Liver (tissue), 9 donors: ENCODE data around the gene B4GALT2. TPM values are rescaled to one million over a fixed set of nuclear protein-coding genes. Genes with fewer than 3 reads are reported as not detected.

Experiments used
- DNase-seq: peaks from one replicate; pipeline ENCODE4 v3.0.0-alpha.2; 2017; ENCODE audit warnings: low spot score
- H3K27ac ChIP-seq, 2 donors: one replicate each; pipeline ENCODE4 v1.7.0; 2013; ENCODE audit warnings: inconsistent platforms in 2 of 2, low read length in 2 of 2, control low read depth in 1 of 2, low read depth in 1 of 2, mild to moderate bottlenecking in 1 of 2
- H3K27me3 ChIP-seq, 4 donors: one replicate each; pipeline versions ENCODE4 v1.6.1 to v1.7.0; 2013; ENCODE audit warnings: low read length in 3 of 4, inconsistent platforms in 1 of 4, mild to moderate bottlenecking in 1 of 4, moderate library complexity in 1 of 4; ENCODE audit not compliant: control insufficient read depth in 4 of 4, insufficient read depth in 4 of 4
- H3K36me3 ChIP-seq, 4 donors: one replicate each; pipeline versions ENCODE4 v1.6.1 to v1.7.0; 2013; ENCODE audit warnings: low read length in 3 of 4, mild to moderate bottlenecking in 3 of 4, low read depth in 1 of 4, moderate library complexity in 1 of 4; ENCODE audit not compliant: control insufficient read depth in 4 of 4, insufficient read depth in 3 of 4
- H3K4me1 ChIP-seq, 4 donors: one replicate each; pipeline versions ENCODE4 v1.6.1 to v1.7.0; 2013; ENCODE audit warnings: low read length in 3 of 4, mild to moderate bottlenecking in 3 of 4, moderate library complexity in 1 of 4; ENCODE audit not compliant: control insufficient read depth in 4 of 4, insufficient read depth in 4 of 4
- H3K4me3 ChIP-seq, 3 donors: one replicate each; pipeline versions ENCODE4 v1.6.1 to v1.7.0; 2013; ENCODE audit warnings: low read length in 3 of 3, control low read depth in 1 of 3, low read depth in 1 of 3, mild to moderate bottlenecking in 1 of 3
- H3K9ac ChIP-seq, 2 donors: one replicate each; pipeline ENCODE4 v1.7.0; 2013; ENCODE audit warnings: low read length in 2 of 2, mild to moderate bottlenecking in 2 of 2, moderate library complexity in 2 of 2, control low read depth in 1 of 2, low read depth in 1 of 2
- H3K9me3 ChIP-seq, 4 donors: one replicate each; pipeline versions ENCODE4 v1.6.1 to v1.7.0; 2013; ENCODE audit warnings: low read length in 3 of 4; ENCODE audit not compliant: control insufficient read depth in 4 of 4
- ATF3 ChIP-seq: IDR thresholded peaks from 2 replicates; pipeline ENCODE4 v1.6.1; 2016; ENCODE audit warnings: antibody characterized with exemption
- EGR1 ChIP-seq, 2 donors: IDR thresholded peaks; 2 replicates each; pipeline ENCODE4 v1.6.1; 2016 to 2018; ENCODE audit warnings: antibody characterized with exemption in 2 of 2, low read depth in 2 of 2
- FOXA1 ChIP-seq: IDR thresholded peaks from 2 replicates; pipeline ENCODE4 v1.6.1; 2016; ENCODE audit warnings: antibody characterized with exemption
- GABPA ChIP-seq, 2 donors: IDR thresholded peaks in 1 of 2; conservative IDR thresholded peaks in 1 of 2; 2 replicates each; pipeline ENCODE4 v1.6.1; 2016; ENCODE audit warnings: antibody characterized with exemption in 2 of 2, mild to moderate bottlenecking in 1 of 2, moderate library complexity in 1 of 2
- HNF4A ChIP-seq, 2 donors: conservative IDR thresholded peaks; 2 replicates each; pipeline ENCODE4 v1.6.1; 2016; ENCODE audit warnings: antibody characterized with exemption in 2 of 2, mild to moderate bottlenecking in 2 of 2
- HNF4G ChIP-seq: IDR thresholded peaks from 2 replicates; pipeline ENCODE4 v1.6.1; 2016; ENCODE audit warnings: antibody characterized with exemption
- JUND ChIP-seq, 2 donors: IDR thresholded peaks; 2 replicates each; pipeline ENCODE4 v1.6.1; 2016; ENCODE audit warnings: antibody characterized with exemption in 2 of 2
- MAX ChIP-seq: IDR thresholded peaks from 2 replicates; pipeline ENCODE4 v1.6.1; 2016; ENCODE audit warnings: antibody characterized with exemption
- RAD21 ChIP-seq, 2 donors: IDR thresholded peaks; 2 replicates each; pipeline ENCODE4 v1.6.1; 2016; ENCODE audit warnings: antibody characterized with exemption in 2 of 2, mild to moderate bottlenecking in 2 of 2
- REST ChIP-seq: IDR thresholded peaks from 2 replicates; pipeline ENCODE4 v1.6.1; 2016; ENCODE audit warnings: antibody characterized with exemption, mild to moderate bottlenecking
- SP1 ChIP-seq: IDR thresholded peaks from 2 replicates; pipeline ENCODE4 v1.6.1; 2018; ENCODE audit warnings: antibody characterized with exemption, mild to moderate bottlenecking
- YY1 ChIP-seq: IDR thresholded peaks from 2 replicates; pipeline ENCODE4 v1.6.1; 2016; ENCODE audit warnings: antibody characterized with exemption, mild to moderate bottlenecking
- WGBS: extraction: QIAGEN DNeasy Blood & Tissue Kit; methylation state at CpG from one replicate; pipeline ENCODE4 v1.1.7; 2013; 5-methylcytosine and 5-hydroxymethylcytosine counted together
- polyA plus RNA-seq, 2 donors: library from polyadenylated mRNA; stranded (reverse) in 1 of 2; unstranded in 1 of 2; fragments of 200-250 nt in 1 of 2; fragments of >200 nt in 1 of 2; fragmentation: Nextera tagmentation in 1 of 2; extraction: Ambion mirVana in 1 of 2; gene quantifications; one replicate each; pipeline versions ENCODE4 v1.2.1 to v1.2.3, GENCODE V29; 2013 to 2015
- total RNA-seq, 2 donors: library from RNA; depleted of rRNA; stranded (reverse); fragments of >200 nt; gene quantifications; one replicate each; pipeline ENCODE4 v1.2.3, GENCODE V29; 2014
- donor health status: healthy.
- donor health status: healthy.
- donor health status: healthy.
- donor health status: healthy.
- donor health status: healthy.

B4GALT2 gene
- total and polyA plus RNA-seq, 4 donors = 2.9 to 31.5 (median 16.1) TPM

GRCh38 chr1:44002606-44003157 lies 23.7 kb downstream of the B4GALT2 start:
- no peak for DNase-seq
- Histone ChIP-seq H3K36me3 (no peaks in the 10 kb centered on the region), H3K4me3 (no peak overlapping the region), H3K27ac (no peak overlapping the region), H3K27me3 (no peaks in the 10 kb centered on the region), H3K4me1 (peaks cover 0 to 4% (median 1%) of the 10 kb centered on the region in 4 donors), H3K9ac (no peak overlapping the region), H3K9me3 (no peaks in the 10 kb centered on the region)
- WGBS = 89% methylated on average over 14 of the region's 14 CpGs
- TF ChIP-seq FOXA1 (no peak), REST (no peak), JUND (IDR thresholded peaks at IDR 0.05) (no peak)

- Histone ChIP-seq H3K4me1 (peaks cover 0 to 4% (median 1%) of the 10 kb centered on the region in 4 donors), H3K9me3 (no peaks in the 10 kb centered on the region), H3K27me3 (no peaks in the 10 kb centered on the region), H3K4me3 (no peak overlapping the region), H3K9ac (no peak overlapping the region), H3K36me3 (no peaks in the 10 kb centered on the region), H3K27ac (no peak overlapping the region)
- WGBS = 94% methylated on average over 12 of the region's 12 CpGs
- TF ChIP-seq RAD21 (IDR thresholded peaks at IDR 0.05) = no peak
- TF ChIP-seq SP1 = no peak
- no peak for TF ChIP-seq REST
- no peak for TF ChIP-seq JUND (IDR thresholded peaks at IDR 0.05)
- no peak for TF ChIP-seq HNF4G
- TF ChIP-seq EGR1 (IDR thresholded peaks at IDR 0.05; ENCODE audit: low read depth in 2 of 2) = no peak
- no peak for DNase-seq
Measured at GRCh38 chr1:44008259-44008658, 29.2 kb downstream of the B4GALT2 start.

- TF ChIP-seq JUND (IDR thresholded peaks at IDR 0.05) = no peak
- no peak for TF ChIP-seq ATF3
- no peak for TF ChIP-seq EGR1 (IDR thresholded peaks at IDR 0.05; ENCODE audit: low read depth in 2 of 2)
- TF ChIP-seq REST = no peak
- TF ChIP-seq FOXA1 = no peak
- TF ChIP-seq MAX = no peak
- TF ChIP-seq YY1 = no peak
- no peak for TF ChIP-seq HNF4A (conservative IDR thresholded peaks at IDR 0.05)
- no peak for TF ChIP-seq GABPA (IDR thresholded peaks at IDR 0.05 in 1 of 2, conservative IDR thresholded peaks at IDR 0.05 in 1 of 2)
- no peak for TF ChIP-seq RAD21 (IDR thresholded peaks at IDR 0.05)
- Histone ChIP-seq H3K27me3 (no peaks in the 10 kb centered on the region), H3K4me1 (peaks cover 0 to under 1% (median 0%) of the 10 kb centered on the region in 4 donors), H3K36me3 (no peaks in the 10 kb centered on the region), H3K27ac (no peak overlapping the region), H3K9me3 (no peaks in the 10 kb centered on the region), H3K9ac (no peak overlapping the region), H3K4me3 (no peak overlapping the region)
- WGBS = 88% methylated on average over 11 of the region's 11 CpGs
- DNase-seq = no peak
Measured at GRCh38 chr1:44010935-44011471, 32.0 kb downstream of the B4GALT2 start.
